CD4-positive, alpha-beta T cell treated with Interleukin-4 for 4 hours (primary cell): Measurements from ENCODE around the gene NKPD1.
A peak's percentile ranks its signal among the peaks of the same experiment; 100 is the strongest.

Source experiments
- DNase-seq: peaks from one replicate; pipeline ENCODE4 v3.0.0-alpha.2; 2020

The NKPD1 gene

GRCh38 chr19:45160870-45161737 is at the start of gene NKPD1:
TSS of gene NKPD1 (minus strand) at chr19:45160982. CDS start at chr19:45160150, 832 bp downstream.
- DNase-seq, result no peak

GRCh38 chr19:45206328-45206727 is 45.5 kb upstream of the NKPD1 start:
- DNase-seq, result no peak

- DNase-seq, result no peak
These were observed 45.0 kb upstream of the NKPD1 start for GRCh38 chr19:45205810-45206209.

- DNase-seq, result no peak
These were observed 41.9 kb upstream of the NKPD1 start for GRCh38 chr19:45202637-45203036.

GRCh38 chr19:45200568-45200967 is 39.8 kb upstream of the NKPD1 start:
- DNase-seq, result no peak

- DNase-seq, result no peak
These were observed 35.0 kb upstream of the NKPD1 start for GRCh38 chr19:45195764-45196163.

- DNase-seq, result no peak
These were observed 30.6 kb upstream of the NKPD1 start for GRCh38 chr19:45191375-45191774.

- no peak for DNase-seq
These were observed 29.2 kb upstream of the NKPD1 start for GRCh38 chr19:45189971-45190370.

- DNase-seq, result peak; percentile 50
These were observed 26.8 kb upstream of the NKPD1 start for GRCh38 chr19:45187421-45188100.

GRCh38 chr19:45186509-45187334 is 25.9 kb upstream of the NKPD1 start:
- DNase-seq, result no peak

- no peak for DNase-seq
These were observed 23.3 kb upstream of the NKPD1 start for GRCh38 chr19:45184115-45184514.

GRCh38 chr19:45182758-45183157 is 22.0 kb upstream of the NKPD1 start:
- no peak for DNase-seq

GRCh38 chr19:45180936-45181335 is 20.2 kb upstream of the NKPD1 start:
- no peak for DNase-seq

GRCh38 chr19:45179892-45180370 is 19.1 kb upstream of the NKPD1 start:
- no peak for DNase-seq

- DNase-seq, result peak; percentile 8
These were observed 18.5 kb upstream of the NKPD1 start for GRCh38 chr19:45179072-45179891.

- DNase-seq, result peak; percentile 100
These were observed 17.7 kb upstream of the NKPD1 start, which contains the start of gene BLOC1S3 for GRCh38 chr19:45178262-45179071. TSS of gene BLOC1S3 (plus strand) at chr19:45178784. CDS start at chr19:45179297, 513 bp downstream.

- peak; percentile 46 for DNase-seq
These were observed 17.1 kb upstream of the NKPD1 start, which contains the start of gene TRAPPC6A for GRCh38 chr19:45177817-45178261. TSS of gene TRAPPC6A (minus strand) at chr19:45178237. CDS start at chr19:45178218, 19 bp downstream.

- DNase-seq, result no peak
These were observed 14.9 kb upstream of the NKPD1 start for GRCh38 chr19:45175515-45176345.

GRCh38 chr19:45173816-45174215 is 13.0 kb upstream of the NKPD1 start:
- DNase-seq, result no peak

- no peak for DNase-seq
These were observed 11.9 kb upstream of the NKPD1 start for GRCh38 chr19:45172611-45173208.
